ENCODE results near the gene AGO1. TPM values are rescaled to one million over a fixed set of nuclear protein-coding genes. Genes with fewer than 3 reads are reported as not detected.

The AGO1 gene
- total RNA-seq, 1 donor from 2014 or later = 110 TPM

- TF ChIP-seq CTCF (IDR thresholded peaks at IDR 0.05; ENCODE audit: unreplicated experiment) = no peak
- Mint-ChIP-seq H3K27ac (peak overlapping the region; percentile 25), H3K9me3 (ENCODE audit: low read depth) (no peaks in the 10 kb centered on the region), H3K36me3 (ENCODE audit: insufficient read depth) (no peaks in the 10 kb centered on the region), H3K4me3 (ENCODE audit: low read depth) (peak overlapping the region; percentile 67), H3K4me1 (ENCODE audit: low read depth) (peaks cover 28% of the 10 kb centered on the region), H3K27me3 (peaks cover 3% of the 10 kb centered on the region)
- no peak for DNase-seq (ENCODE audit: low spot score, unreplicated experiment)
Observed at GRCh38 chr1:35881850-35882273, 1.1 kb upstream of the AGO1 start.

DNA sequence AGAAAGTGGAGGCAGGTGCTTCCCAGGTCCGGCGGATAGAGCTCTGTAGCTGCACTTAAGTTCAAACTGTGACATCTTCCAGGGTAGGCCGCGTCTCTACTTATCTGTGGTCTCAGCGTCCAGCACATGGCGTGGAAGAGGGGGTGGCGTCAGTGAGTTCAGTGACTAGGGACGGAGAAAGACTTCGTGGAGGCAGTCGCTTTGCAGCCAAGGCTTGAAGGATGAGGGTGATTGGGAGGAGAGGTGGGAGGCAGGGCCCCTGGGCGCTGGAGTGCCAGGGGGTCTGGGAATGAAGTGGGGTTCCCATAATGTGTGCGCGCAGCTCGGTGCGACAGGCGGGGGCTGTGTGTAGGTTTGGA, 444 bp upstream of the AGO1 start:
- DNase-seq (ENCODE audit: low spot score, unreplicated experiment) = peak; percentile 12
- H3K27me3 Mint-ChIP-seq = peaks cover 3% of the 10 kb centered on the region
- peak overlapping the region; percentile 67 for H3K4me3 Mint-ChIP-seq (ENCODE audit: low read depth)
- H3K27ac Mint-ChIP-seq = no peak overlapping the region
- H3K36me3 Mint-ChIP-seq (ENCODE audit: insufficient read depth) = no peaks in the 10 kb centered on the region
- H3K9me3 Mint-ChIP-seq (ENCODE audit: low read depth) = no peaks in the 10 kb centered on the region
- H3K4me1 Mint-ChIP-seq (ENCODE audit: low read depth) = peaks cover 35% of the 10 kb centered on the region
- TF ChIP-seq CTCF (IDR thresholded peaks at IDR 0.05; ENCODE audit: unreplicated experiment) = no peak

GRCh38 chr1:35883635-35884101, 659 bp downstream of the AGO1 start:
- peaks cover 3% of the 10 kb centered on the region for H3K27me3 Mint-ChIP-seq
- peaks cover 39% of the 10 kb centered on the region for H3K4me1 Mint-ChIP-seq (ENCODE audit: low read depth)
- H3K4me3 Mint-ChIP-seq (ENCODE audit: low read depth) = peak overlapping the region; percentile 97
- peak overlapping the region; percentile 97 for H3K27ac Mint-ChIP-seq
- no peaks in the 10 kb centered on the region for H3K9me3 Mint-ChIP-seq (ENCODE audit: low read depth)
- peak; percentile 68 for DNase-seq (ENCODE audit: low spot score, unreplicated experiment)
- H3K36me3 Mint-ChIP-seq (ENCODE audit: insufficient read depth) = peaks cover 3% of the 10 kb centered on the region
- TF ChIP-seq CTCF (IDR thresholded peaks at IDR 0.05; ENCODE audit: unreplicated experiment) = no peak

- peaks cover 39% of the 10 kb centered on the region for H3K4me1 Mint-ChIP-seq (ENCODE audit: low read depth)
Observed at GRCh38 chr1:35884934-35885333, 1.9 kb downstream of the AGO1 start.

DNA sequence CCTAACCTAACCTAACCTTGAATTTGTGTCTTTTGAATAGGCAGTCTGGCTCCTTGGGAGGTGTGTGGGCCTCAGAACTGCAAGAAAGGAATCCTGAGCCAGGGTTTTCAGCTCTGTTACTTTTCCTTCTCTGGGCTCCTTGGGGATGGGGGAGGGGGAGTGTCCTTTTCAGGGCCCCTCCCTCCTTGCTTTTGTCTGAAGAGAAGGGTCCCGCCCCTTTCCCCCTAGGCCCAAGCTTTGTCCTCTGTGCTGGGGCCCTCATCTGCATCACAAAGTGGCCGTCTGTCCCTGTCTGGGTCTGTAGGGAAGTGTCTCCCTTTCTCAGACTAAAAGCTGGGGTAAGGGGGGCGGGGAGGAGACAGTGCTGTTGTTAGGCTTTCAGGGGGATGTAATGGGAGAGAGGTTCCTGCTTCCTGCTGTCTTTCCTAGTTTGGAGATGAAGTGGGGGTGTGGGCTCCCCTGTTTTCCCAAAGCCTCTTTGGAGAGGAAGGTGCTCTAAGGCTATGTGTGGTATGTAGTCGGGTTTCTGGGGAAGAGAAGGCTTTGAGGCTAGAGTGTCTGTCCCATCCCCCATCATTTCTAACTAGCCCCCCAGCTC, 3.1 kb downstream of the AGO1 start:
- H3K4me3 Mint-ChIP-seq (ENCODE audit: low read depth) = peak overlapping the region; percentile 51
- H3K27me3 Mint-ChIP-seq = peaks cover 3% of the 10 kb centered on the region
- H3K9me3 Mint-ChIP-seq (ENCODE audit: low read depth) = no peaks in the 10 kb centered on the region
- TF ChIP-seq CTCF (IDR thresholded peaks at IDR 0.05; ENCODE audit: unreplicated experiment) = no peak
- H3K27ac Mint-ChIP-seq = peak overlapping the region; percentile 95
- DNase-seq (ENCODE audit: low spot score, unreplicated experiment) = peak; percentile 16
- H3K4me1 Mint-ChIP-seq (ENCODE audit: low read depth) = peaks cover 39% of the 10 kb centered on the region
- H3K36me3 Mint-ChIP-seq (ENCODE audit: insufficient read depth) = peaks cover 13% of the 10 kb centered on the region

More at GRCh38 chr1:35884934-35885333, 1.9 kb downstream of the AGO1 start:
- H3K9me3 Mint-ChIP-seq (ENCODE audit: low read depth) = no peaks in the 10 kb centered on the region
- peak overlapping the region; percentile 86 for H3K27ac Mint-ChIP-seq
- H3K36me3 Mint-ChIP-seq (ENCODE audit: insufficient read depth) = peaks cover 9% of the 10 kb centered on the region
- peaks cover 3% of the 10 kb centered on the region for H3K27me3 Mint-ChIP-seq
- TF ChIP-seq CTCF (IDR thresholded peaks at IDR 0.05; ENCODE audit: unreplicated experiment) = no peak
- no peak for DNase-seq (ENCODE audit: low spot score, unreplicated experiment)
- H3K4me3 Mint-ChIP-seq (ENCODE audit: low read depth) = peak overlapping the region; percentile 54

All from progenitor cell of endocrine pancreas (in vitro differentiated cells).